ENCODE results near the gene DOC2A. TPM values are rescaled to one million over a fixed set of nuclear protein-coding genes. Genes with fewer than 3 reads are reported as not detected.

DOC2A gene
- total and polyA plus RNA-seq, 10 of the 15 experiments (the other 5 are each of a cell fraction or from before 2014, with no cell fraction given), result 0.06 to 0.17 (median 0.12) TPM; not detected in 6

- ChIA-PET POLR2A (no interaction called here), SMC1A (ENCODE audit: uncharacterized antibody, unreplicated experiment) (interaction anchor here (1.0 to 1.4 kb wide), 5 partner anchors 24 to 183 kb away, joined by 3 to 4 read pairs (median 3); no protein-coding TSS in a partner anchor), RAD21 (ENCODE audit: unreplicated experiment) (interaction anchor here (1.0 to 2.7 kb wide), 9 partner anchors 12 to 224 kb away, joined by 3 to 12 read pairs (median 6); partner anchors contain the start of genes ALDOA and ASPHD1), CTCF (interaction anchor here (0.7 to 2.3 kb wide), 24 partner anchors 9 to 331 kb away, joined by 3 to 21 read pairs (median 5); partner anchors contain the start of genes ALDOA, C16orf92, HIRIP3 and INO80E)
- no peak for FAIRE-seq
- Histone ChIP-seq H3K4me2 (ENCODE audit: control insufficient read depth, insufficient read depth) (no peak overlapping the region), H3K36me3 (ENCODE audit: control insufficient read depth in 2 of 2, insufficient read depth in 2 of 2, low read length in 1 of 2) (no peaks in the 10 kb centered on the region), H3K9me3 (replicated peaks; ENCODE audit: control insufficient read depth, insufficient read depth, low read length) (no peaks in the 10 kb centered on the region), H3K27me3 (replicated peaks in 1 of 2; ENCODE audit: control insufficient read depth in 2 of 2, insufficient read depth in 2 of 2, low read length in 1 of 2) (peaks cover 6 to 14% of the 10 kb centered on the region in 2 experiments; a peak in 3 of 4 replicates), H3K4me1 (ENCODE audit: control insufficient read depth, insufficient read depth, low read length) (peaks cover 13% of the 10 kb centered on the region), H2AFZ (ENCODE audit: control insufficient read depth, low read depth, low read length) (no peak overlapping the region), H3K79me2 (ENCODE audit: control insufficient read depth, insufficient read depth, low read length) (no peaks in the 10 kb centered on the region), H3K9ac (ENCODE audit: control insufficient read depth, insufficient read depth, low read length) (no peak overlapping the region), H3K27ac (ENCODE audit: control insufficient read depth, insufficient read depth) (no peak overlapping the region), H3K4me3 (no peak overlapping the region), H4K20me1 (ENCODE audit: control insufficient read depth, insufficient read depth) (no peaks in the 10 kb centered on the region)
- 32% methylated on average over 11 of the region's 11 CpGs for WGBS (ENCODE audit: insufficient coverage, insufficient replicate concordance, low lambda C conversion rate, missing lambda C conversion rate)
- BruUV-seq (replicated peaks), result no TSS peak
- TF ChIP-seq ATF2 (IDR thresholded peaks at IDR 0.05; ENCODE audit: low read length) (no peak), E2F8 (IDR thresholded peaks at IDR 0.05; ENCODE audit: low read depth, partially characterized antibody) (no peak), RB1 (IDR thresholded peaks at IDR 0.05; ENCODE audit: borderline replicate concordance) (no peak), PAX8 (IDR thresholded peaks at IDR 0.05) (no peak), ATF3 (IDR thresholded peaks at IDR 0.05; ENCODE audit: borderline replicate concordance, extremely low read depth, low read depth, low read length) (no peak), CHD1 (IDR thresholded peaks at IDR 0.05; ENCODE audit: low read depth, low read length) (no peak), PKNOX1 (IDR thresholded peaks at IDR 0.05) (no peak)
- ATAC-seq, result no peak
- intact Hi-C loops (cut with micrococcal nuclease; ENCODE audit: unreplicated experiment), result no loop called here
- DNase-seq (ENCODE audit: low read depth, low spot score), result no peak
- in situ Hi-C loops (cut with MboI), result no loop called here
These were observed 20.7 kb upstream of the DOC2A start for GRCh38 chr16:30031477-30031918.

Measured in GM12878 (cell line).